Gastrocnemius medialis (tissue), 4 donors: Measurements from ENCODE around the gene ADCY5. TPM values are rescaled to one million over a fixed set of nuclear protein-coding genes. Genes with fewer than 3 reads are reported as not detected.

Source experiments
- ATAC-seq, 2 donors: fragments of 150-250 bp; one replicate each; pipeline ENCODE4 v1.9.1; 2016
- DNase-seq, 2 donors: peaks; one replicate each; pipeline ENCODE4 v3.0.0-alpha.2; 2019
- H3K27ac ChIP-seq, 4 donors: fragments of 200-600 bp; sonication (generic); 1 replicate in 1 of 4; 2 replicates in 3 of 4; pipeline ENCODE4 v1.5.1; 2016 to 2018; ENCODE audit warnings: mild to moderate bottlenecking in 2 of 4, moderate library complexity in 1 of 4
- H3K27me3 ChIP-seq, 3 donors: fragments of 200-600 bp; sonication (generic) in 2 of 3; 1 replicate in 1 of 3; 2 replicates in 2 of 3; pipeline versions ENCODE4 v1.5.1 to v1.6.0; 2016 to 2019; ENCODE audit warnings: mild to moderate bottlenecking in 1 of 3, moderate library complexity in 1 of 3
- H3K36me3 ChIP-seq, 2 donors: fragments of 200-600 bp; sonication (generic) in 1 of 2; one replicate each; pipeline ENCODE4 v1.5.1; 2017 to 2018
- H3K4me1 ChIP-seq, 2 donors: fragments of 200-600 bp; sonication (generic) in 1 of 2; one replicate each; pipeline ENCODE4 v1.5.1; 2016 to 2017; ENCODE audit warnings: mild to moderate bottlenecking in 2 of 2
- H3K4me3 ChIP-seq, 4 donors: fragments of 200-600 bp; sonication (generic) in 3 of 4; 1 replicate in 1 of 4; 2 replicates in 3 of 4; pipeline ENCODE4 v1.5.1; 2016 to 2019; ENCODE audit warnings: mild to moderate bottlenecking in 2 of 4
- H3K9me3 ChIP-seq, 3 donors: fragments of 200-600 bp; sonication (generic) in 2 of 3; 1 replicate in 1 of 3; 2 replicates in 2 of 3; pipeline ENCODE4 v1.5.1; 2016 to 2019
- POLR2A ChIP-seq, 2 donors: fragments of 450-650 bp; IDR thresholded peaks; one replicate each; pipeline ENCODE4 v1.6.1; 2017; ENCODE audit warnings: antibody characterized with exemption in 2 of 2, mild to moderate bottlenecking in 2 of 2, moderate library complexity in 2 of 2
- in situ Hi-C, 4 donors: fragments of 200-750 bp; cut with MboI; loops; one replicate each; pipeline versions ENCODE4 v1.15.0 to v1.8.0; 2017; ENCODE audit warnings: low sequenced_read_pairs in 4 of 4
- intact Hi-C: fragments of 100-400 bp; cut with DNase I; formaldehyde crosslinking; loops from one replicate; pipeline ENCODE4 v1.15.1; 2023; ENCODE audit warnings: low total_unique reads
- total RNA-seq, 4 donors: library from RNA; depleted of rRNA; stranded (reverse); fragments of >200 nt; gene quantifications; one replicate each; pipeline versions ENCODE4 v1.1.0 to v1.2.3, GENCODE V29; 2016
- TF ChIP-seq, protein P1 (sequence below), 5 experiments: fragments of 450-650 bp in 3 of 5; fragments of 200-600 bp in 2 of 5; sonication (generic) in 2 of 5; IDR thresholded peaks in 4 of 5; conservative IDR thresholded peaks in 1 of 5; 1 replicate in 4 of 5; 2 replicates in 1 of 5; pipeline ENCODE4 v1.5.1; 2016 to 2019; ENCODE audit warnings: antibody characterized with exemption in 5 of 5, mild to moderate bottlenecking in 3 of 5, moderate library complexity in 3 of 5

The ADCY5 gene
- total RNA-seq, 4 donors from 2014 or later: 1.0 to 6.4 (median 4.3) TPM

DNA sequence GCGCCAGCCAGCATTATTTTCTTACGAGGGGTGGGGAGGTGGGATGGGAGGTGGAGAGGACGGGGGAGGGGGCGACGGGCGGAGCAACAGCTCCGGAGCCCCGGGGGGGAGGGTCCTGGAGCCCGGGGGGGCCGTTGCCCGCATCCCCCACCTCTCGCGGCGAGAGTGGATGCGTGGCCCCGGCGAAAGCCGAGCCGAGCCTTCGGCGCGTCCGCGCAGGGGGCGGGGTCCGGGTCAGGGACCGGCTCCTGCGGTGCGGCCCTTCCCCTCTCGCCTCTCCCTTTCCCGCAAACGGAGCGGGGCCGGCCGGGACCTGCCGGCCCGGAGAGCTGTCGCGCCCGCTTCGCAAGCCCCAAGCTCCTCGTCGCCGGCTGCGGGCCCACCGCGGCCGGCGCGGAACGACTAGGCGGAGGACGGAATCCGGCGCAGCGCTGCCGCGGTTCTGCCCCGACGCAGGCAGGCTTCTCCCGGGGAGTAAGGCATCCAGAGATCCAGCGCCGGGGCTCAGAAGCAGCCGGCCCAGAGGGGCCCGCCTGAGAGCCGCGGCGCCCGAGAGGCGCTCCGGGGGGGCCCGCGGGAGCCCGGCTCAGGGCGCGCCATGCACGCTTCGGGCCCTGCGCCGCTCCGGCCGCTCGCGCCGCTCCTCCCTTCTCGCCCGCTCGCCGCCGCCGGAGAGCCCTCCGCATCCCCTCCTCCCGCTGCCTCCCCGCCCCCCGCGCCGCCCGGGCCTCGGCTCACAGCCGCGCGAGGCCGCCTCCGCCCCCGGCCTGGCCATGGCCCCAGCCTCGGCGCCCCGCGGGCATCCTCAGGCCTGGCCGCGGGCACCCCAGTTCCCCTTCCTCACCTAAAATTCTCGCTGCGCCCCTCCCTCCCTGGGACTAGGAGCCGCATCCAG is 459 bp upstream of the ADCY5 start:
- peaks cover 4 to 5% of the 10 kb centered on the region in 2 donors for H3K4me1 ChIP-seq
- in situ Hi-C loops: no loop called here
- ATAC-seq: peak; percentile 38 to 51

DNA sequence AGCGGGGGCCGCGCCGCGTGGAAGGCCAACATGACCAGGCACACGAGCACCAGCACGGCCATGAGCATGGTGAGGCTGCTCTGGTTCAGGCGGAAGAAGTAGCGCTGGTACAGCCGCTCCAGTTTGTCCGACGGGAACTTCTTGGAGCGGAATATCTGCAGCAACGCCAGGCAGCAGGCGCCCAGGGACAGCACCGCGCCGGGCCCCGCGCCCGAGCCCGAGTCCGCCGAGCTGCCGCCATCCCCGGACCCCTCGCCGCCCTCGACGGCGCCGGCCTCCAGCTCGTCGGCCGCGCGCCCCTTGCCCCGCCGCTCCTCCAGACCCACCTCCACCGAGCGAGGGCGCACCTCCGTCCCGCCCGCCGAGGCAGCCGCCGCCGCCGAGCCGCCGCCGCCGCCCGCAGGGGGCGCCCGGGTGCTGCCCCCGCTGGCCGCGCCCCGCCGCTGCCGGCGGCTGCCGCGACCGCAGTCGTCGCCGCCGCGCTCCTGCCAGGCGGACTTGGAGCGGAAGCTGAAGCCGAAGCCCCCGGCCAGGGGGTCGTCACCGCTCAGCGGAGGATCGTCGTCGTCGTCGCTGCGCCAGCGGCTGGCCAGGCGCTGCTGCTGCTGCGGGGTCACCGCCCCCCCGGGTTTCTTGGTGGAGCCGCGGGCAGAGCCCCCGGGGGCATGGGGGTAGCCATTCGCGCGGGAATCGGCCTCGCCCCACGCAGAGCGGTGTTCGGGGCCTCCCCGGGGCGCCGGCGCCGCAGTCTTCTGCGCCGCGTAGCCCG is 957 bp downstream of the ADCY5 start:
- DNase-seq: no peak

More for the DNA sequence above, 459 bp upstream of the ADCY5 start:
- peak overlapping the region; percentile 56 to 74 (median 64) for H3K4me3 ChIP-seq
- H3K9me3 ChIP-seq: no peaks in the 10 kb centered on the region
- H3K27me3 ChIP-seq: peaks cover 14 to 35% (median 25%) of the 10 kb centered on the region in 3 donors
- intact Hi-C loops: loop anchor here (2.0 to 5.0 kb wide), 2 partner anchors 39 to 108 kb away; no protein-coding TSS in a partner anchor
- H3K27ac ChIP-seq: peak overlapping the region; percentile 57 to 73 (median 64)
- TF ChIP-seq, protein P1, sequence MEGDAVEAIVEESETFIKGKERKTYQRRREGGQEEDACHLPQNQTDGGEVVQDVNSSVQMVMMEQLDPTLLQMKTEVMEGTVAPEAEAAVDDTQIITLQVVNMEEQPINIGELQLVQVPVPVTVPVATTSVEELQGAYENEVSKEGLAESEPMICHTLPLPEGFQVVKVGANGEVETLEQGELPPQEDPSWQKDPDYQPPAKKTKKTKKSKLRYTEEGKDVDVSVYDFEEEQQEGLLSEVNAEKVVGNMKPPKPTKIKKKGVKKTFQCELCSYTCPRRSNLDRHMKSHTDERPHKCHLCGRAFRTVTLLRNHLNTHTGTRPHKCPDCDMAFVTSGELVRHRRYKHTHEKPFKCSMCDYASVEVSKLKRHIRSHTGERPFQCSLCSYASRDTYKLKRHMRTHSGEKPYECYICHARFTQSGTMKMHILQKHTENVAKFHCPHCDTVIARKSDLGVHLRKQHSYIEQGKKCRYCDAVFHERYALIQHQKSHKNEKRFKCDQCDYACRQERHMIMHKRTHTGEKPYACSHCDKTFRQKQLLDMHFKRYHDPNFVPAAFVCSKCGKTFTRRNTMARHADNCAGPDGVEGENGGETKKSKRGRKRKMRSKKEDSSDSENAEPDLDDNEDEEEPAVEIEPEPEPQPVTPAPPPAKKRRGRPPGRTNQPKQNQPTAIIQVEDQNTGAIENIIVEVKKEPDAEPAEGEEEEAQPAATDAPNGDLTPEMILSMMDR (IDR thresholded peaks at IDR 0.05 in 4 of 5, conservative IDR thresholded peaks at IDR 0.05 in 1 of 5): no peak
- TF ChIP-seq POLR2A (IDR thresholded peaks at IDR 0.05): no peak
- no peaks in the 10 kb centered on the region for H3K36me3 ChIP-seq
- no peak for DNase-seq

DNA sequence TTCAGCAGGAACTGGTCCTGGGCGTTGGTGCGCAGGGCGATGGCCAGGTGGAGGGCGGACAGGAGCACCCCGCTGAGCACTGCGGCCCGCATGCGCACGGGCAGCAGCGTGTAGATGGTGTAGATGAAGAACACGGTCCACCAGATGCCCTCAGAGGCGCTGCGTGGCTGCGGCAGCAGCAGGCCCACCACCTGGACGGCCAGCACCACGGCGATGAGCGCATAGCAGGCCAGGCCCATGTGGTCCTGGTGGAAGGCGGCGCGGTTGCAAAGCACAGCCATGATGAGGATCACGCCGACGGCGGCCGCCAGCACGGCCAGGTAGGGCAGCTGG is 1.5 kb downstream of the ADCY5 start:
- peaks cover 4 to 5% of the 10 kb centered on the region in 2 donors for H3K4me1 ChIP-seq

More for the DNA sequence above, 957 bp downstream of the ADCY5 start:
- no peak for TF ChIP-seq POLR2A (IDR thresholded peaks at IDR 0.05)
- TF ChIP-seq, protein P1 (IDR thresholded peaks at IDR 0.05 in 4 of 5, conservative IDR thresholded peaks at IDR 0.05 in 1 of 5): peak in 1 of 5 experiments; percentile 16
- peak; percentile 38 to 42 for ATAC-seq
- in situ Hi-C loops (no loop called here), intact Hi-C loops (loop anchor here (2.0 to 5.0 kb wide), 2 partner anchors 41 to 109 kb away; no protein-coding TSS in a partner anchor)
- Histone ChIP-seq H3K36me3 (no peaks in the 10 kb centered on the region), H3K27ac (peak overlapping the region; percentile 57 to 73 (median 64)), H3K9me3 (no peaks in the 10 kb centered on the region), H3K27me3 (peaks cover 14 to 35% (median 25%) of the 10 kb centered on the region in 3 donors), H3K4me3 (peak overlapping the region; percentile 56 to 74 (median 64)), H3K4me1 (peaks cover 4 to 5% of the 10 kb centered on the region in 2 donors)

DNA sequence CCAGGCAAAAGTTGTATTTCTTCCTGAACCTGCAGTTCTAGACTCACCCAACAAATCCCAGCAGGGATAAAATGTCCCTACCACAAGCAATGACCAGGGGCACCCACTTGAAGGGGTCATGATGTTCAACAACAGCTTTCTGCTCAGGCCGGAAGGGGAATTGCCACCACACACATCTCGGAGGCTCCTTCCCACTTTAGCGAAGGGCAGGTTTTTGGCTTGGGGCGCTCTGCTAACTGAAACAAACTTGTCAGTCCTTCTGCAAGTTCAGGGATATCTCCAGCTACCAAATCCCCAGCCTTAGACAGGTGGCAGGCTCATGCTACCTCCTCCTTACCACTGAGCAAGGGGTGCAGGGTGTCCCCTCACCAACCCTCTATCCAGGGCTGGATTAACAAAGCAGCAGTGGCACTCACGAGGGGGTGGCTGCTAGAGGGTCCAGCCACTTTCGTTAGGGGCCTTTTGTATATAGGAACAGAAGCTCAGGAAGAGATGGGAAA is 2.2 kb downstream of the ADCY5 start:
- in situ Hi-C loops: no loop called here
- H3K27me3 ChIP-seq: peaks cover 14 to 35% (median 25%) of the 10 kb centered on the region in 3 donors
- H3K4me1 ChIP-seq: peaks cover 4 to 5% of the 10 kb centered on the region in 2 donors
- H3K36me3 ChIP-seq: no peaks in the 10 kb centered on the region
- intact Hi-C loops: loop anchor here (5.0 kb wide), 1 partner anchor 111 kb away; no protein-coding TSS in a partner anchor
- TF ChIP-seq, protein P1 (IDR thresholded peaks at IDR 0.05 in 4 of 5, conservative IDR thresholded peaks at IDR 0.05 in 1 of 5): no peak
- TF ChIP-seq POLR2A (IDR thresholded peaks at IDR 0.05): no peak
- no peak for DNase-seq
- no peaks in the 10 kb centered on the region for H3K9me3 ChIP-seq
- H3K4me3 ChIP-seq: peak overlapping the region in 3 of 4 donors; percentile 18 to 42 (median 36)
- peak overlapping the region in 3 of 4 donors; percentile 17 to 44 (median 35) for H3K27ac ChIP-seq
- ATAC-seq: no peak

More for the DNA sequence above, 1.5 kb downstream of the ADCY5 start:
- no peaks in the 10 kb centered on the region for H3K36me3 ChIP-seq
- no peak for ATAC-seq
- in situ Hi-C loops (no loop called here), intact Hi-C loops (loop anchor here (5.0 kb wide), 1 partner anchor 110 kb away; no protein-coding TSS in a partner anchor)
- no peak for DNase-seq
- H3K4me3 ChIP-seq: peak overlapping the region; percentile 18 to 42 (median 35)
- TF ChIP-seq, protein P1 (IDR thresholded peaks at IDR 0.05 in 4 of 5, conservative IDR thresholded peaks at IDR 0.05 in 1 of 5): no peak
- no peak for TF ChIP-seq POLR2A (IDR thresholded peaks at IDR 0.05)
- H3K27me3 ChIP-seq: peaks cover 14 to 35% (median 25%) of the 10 kb centered on the region in 3 donors
- H3K27ac ChIP-seq: peak overlapping the region; percentile 17 to 44 (median 36)
- H3K9me3 ChIP-seq: no peaks in the 10 kb centered on the region
